ENCODE data around the gene FOSB. TPM values are rescaled to one million over a fixed set of nuclear protein-coding genes. Genes with fewer than 3 reads are reported as not detected.

Gene FOSB
- total and polyA plus RNA-seq, 11 donors, result 0.23 to 107 (median 1.1) TPM

GRCh38 chr19:45464274-45464673 lies 3.5 kb upstream of the FOSB start:
- WGBS, 4 donors, result 85 to 95% (median 92%) methylated on average over 2 of the region's 2 CpGs
- H3K27ac ChIP-seq, result no peak overlapping the region
- intact Hi-C loops (cut with DNase I), result no loop called here
- H3K4me1 ChIP-seq, result peaks cover 0 to 19% (median 17%) of the 10 kb centered on the region in 12 donors
- H3K4me3 ChIP-seq, result no peak overlapping the region
- TF ChIP-seq POLR2A (IDR thresholded peaks at IDR 0.05), result no peak
- TF ChIP-seq CTCF (IDR thresholded peaks at IDR 0.05), result no peak
- no peaks in the 10 kb centered on the region for H3K9me3 ChIP-seq
- no peaks in the 10 kb centered on the region for H3K36me3 ChIP-seq
- no peaks in the 10 kb centered on the region for H3K27me3 ChIP-seq
- no peak for DNase-seq
- ATAC-seq, result no peak

GRCh38 chr19:45464852-45465441 lies 2.8 kb upstream of the FOSB start:
- Histone ChIP-seq H3K36me3 (no peaks in the 10 kb centered on the region), H3K4me1 (peaks cover 2 to 25% (median 20%) of the 10 kb centered on the region in 12 donors), H3K27ac (no peak overlapping the region), H3K27me3 (no peaks in the 10 kb centered on the region), H3K4me3 (no peak overlapping the region), H3K9me3 (no peaks in the 10 kb centered on the region)
- TF ChIP-seq CTCF (IDR thresholded peaks at IDR 0.05) (no peak), POLR2A (IDR thresholded peaks at IDR 0.05) (no peak)
- WGBS, 4 donors, result 58 to 68% (median 63%) methylated on average over 8 of the region's 8 CpGs
- DNase-seq, result no peak
- intact Hi-C loops (cut with DNase I), result no loop called here
- no peak for ATAC-seq

- H3K4me3 ChIP-seq, result peak overlapping the region; percentile 51 to 89 (median 72)
- DNase-seq (no peak), ATAC-seq (no peak)
- WGBS, 4 donors, result 1 to 3% (median 2%) methylated on average over 10 to 11 of the region's 11 CpGs
- TF ChIP-seq POLR2A (IDR thresholded peaks at IDR 0.05), result no peak
- TF ChIP-seq CTCF (IDR thresholded peaks at IDR 0.05), result no peak
- intact Hi-C loops (cut with DNase I), result loop anchor here in 1 of 10 donors (2.0 kb wide), 1 partner anchor 22 kb away; no protein-coding TSS in a partner anchor
- H3K4me1 ChIP-seq, result peaks cover 5 to 33% (median 24%) of the 10 kb centered on the region in 12 donors
- peak overlapping the region in 11 of 12 donors; percentile 83 to 99 (median 95) for H3K27ac ChIP-seq
- H3K9me3 ChIP-seq, result no peaks in the 10 kb centered on the region
- H3K36me3 ChIP-seq, result no peaks in the 10 kb centered on the region
- no peaks in the 10 kb centered on the region for H3K27me3 ChIP-seq
Measured at GRCh38 chr19:45467115-45467455, 711 bp upstream of the FOSB start.

GRCh38 chr19:45468159-45468651 lies 409 bp downstream of the FOSB start:
- TF ChIP-seq POLR2A (IDR thresholded peaks at IDR 0.05) (no peak), CTCF (IDR thresholded peaks at IDR 0.05) (peak in 2 of 12 donors; percentile 14 to 18)
- DNase-seq, result peak in 2 of 5 donors; percentile 30 to 35
- intact Hi-C loops (cut with DNase I), result loop anchor here in 2 of 10 donors (2.0 kb wide), 1 partner anchor 17 kb away; no protein-coding TSS in a partner anchor
- H3K27me3 ChIP-seq, result peaks cover 0 to 5% (median 0%) of the 10 kb centered on the region in 9 donors
- H3K27ac ChIP-seq, result peak overlapping the region in 11 of 12 donors; percentile 83 to 99 (median 95)
- peaks cover 5 to 40% (median 26%) of the 10 kb centered on the region in 12 donors for H3K4me1 ChIP-seq
- H3K9me3 ChIP-seq, result no peaks in the 10 kb centered on the region
- H3K36me3 ChIP-seq, result no peaks in the 10 kb centered on the region
- peak in 1 of 4 donors; percentile 2 for ATAC-seq
- 0 to 2% (median 1%) methylated on average over 29 to 31 of the region's 31 CpGs for WGBS, 4 donors
- H3K4me3 ChIP-seq, result peak overlapping the region; percentile 51 to 89 (median 72)
